ENCODE data around the gene CHDH.

The CHDH gene

DNA sequence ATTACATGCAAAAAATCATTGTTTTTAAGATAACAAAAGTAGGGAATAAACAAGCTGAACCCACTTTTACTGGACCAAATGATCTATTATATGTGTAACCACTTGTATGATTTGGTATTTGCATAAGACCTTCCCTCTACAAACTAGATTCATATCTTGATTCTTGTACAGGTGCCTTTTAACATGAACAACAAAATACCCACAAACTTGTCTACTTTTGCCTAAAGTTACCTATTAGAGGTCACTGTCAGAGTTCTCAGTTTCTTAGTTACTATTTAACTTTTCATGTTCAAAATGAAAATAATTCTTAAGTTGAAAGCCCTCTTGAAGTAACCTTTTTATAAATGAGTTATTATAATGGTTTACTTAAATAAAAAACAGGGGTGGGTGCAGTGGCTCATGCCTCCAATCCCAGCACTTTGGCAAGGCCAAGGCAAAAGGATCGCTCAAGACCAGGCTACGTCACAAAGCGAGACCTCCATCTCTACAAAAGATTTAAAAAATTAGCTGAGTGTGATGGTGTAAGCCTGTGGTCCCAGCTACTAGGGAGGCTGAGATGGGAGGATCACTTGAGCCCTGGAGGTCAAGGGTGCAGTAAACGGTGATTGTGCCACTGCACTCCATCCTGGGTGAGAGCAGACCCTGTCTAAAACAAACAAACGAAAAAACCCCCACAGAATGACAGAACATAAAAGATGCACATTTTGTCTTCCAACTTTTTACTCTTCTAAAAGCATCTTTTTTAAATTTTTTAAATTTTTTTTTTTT lies 19.7 kb upstream of the CHDH start:
- DNase-seq, result no peak
- TF ChIP-seq POLR2A (IDR thresholded peaks at IDR 0.05; ENCODE audit: low read length) (no peak), GATA1 (IDR thresholded peaks at IDR 0.05; ENCODE audit: low read depth, low read length) (no peak)

- no peak for DNase-seq
- TF ChIP-seq POLR2A (IDR thresholded peaks at IDR 0.05; ENCODE audit: low read length), result no peak
These were observed 16.9 kb upstream of the CHDH start for GRCh38 chr3:53863145-53863544.

DNA sequence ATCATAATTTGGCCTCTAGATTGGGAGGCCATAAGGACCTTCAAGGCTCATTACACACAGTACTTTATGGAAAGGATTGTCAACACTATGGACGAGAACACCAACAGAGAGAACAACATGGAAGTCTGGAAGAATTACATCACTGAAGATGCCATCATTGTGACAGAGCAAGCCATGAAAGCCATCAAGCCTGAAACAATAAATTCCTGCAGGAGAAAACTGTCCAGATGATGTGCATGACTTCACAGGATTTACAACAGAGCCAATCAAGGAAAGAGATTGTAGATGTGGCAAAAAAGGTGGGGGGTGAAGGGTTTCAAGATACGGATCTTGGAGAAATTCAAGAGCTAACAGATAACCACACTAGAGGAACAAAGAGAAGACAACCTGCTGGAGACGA lies 16.0 kb upstream of the CHDH start:
- TF ChIP-seq GATA1 (IDR thresholded peaks at IDR 0.05; ENCODE audit: low read depth, low read length) (no peak), POLR2A (IDR thresholded peaks at IDR 0.05; ENCODE audit: low read length) (no peak)
- no peak for DNase-seq

DNA sequence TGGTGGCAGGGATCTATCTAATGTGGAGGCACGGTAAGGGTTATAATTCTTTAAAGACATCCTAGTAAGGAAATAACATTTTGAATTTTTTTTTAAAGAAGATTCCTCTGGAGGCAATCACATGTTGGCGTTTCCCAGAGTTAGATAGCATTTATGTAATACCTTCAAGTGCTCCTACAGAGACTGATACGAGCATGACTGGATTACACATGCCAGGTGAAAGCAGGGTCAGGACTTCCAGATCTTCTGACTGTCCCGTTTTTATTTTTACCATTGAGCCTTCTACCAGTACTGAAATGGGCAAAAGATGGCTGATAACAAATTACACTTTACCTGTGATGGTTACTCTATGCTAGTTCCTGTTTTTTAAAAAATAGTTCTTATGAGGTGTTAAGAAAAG lies 14.0 kb upstream of the CHDH start:
- no peak for DNase-seq
- TF ChIP-seq GATA1 (IDR thresholded peaks at IDR 0.05; ENCODE audit: low read depth, low read length), result no peak
- no peak for TF ChIP-seq POLR2A (IDR thresholded peaks at IDR 0.05; ENCODE audit: low read length)

DNA sequence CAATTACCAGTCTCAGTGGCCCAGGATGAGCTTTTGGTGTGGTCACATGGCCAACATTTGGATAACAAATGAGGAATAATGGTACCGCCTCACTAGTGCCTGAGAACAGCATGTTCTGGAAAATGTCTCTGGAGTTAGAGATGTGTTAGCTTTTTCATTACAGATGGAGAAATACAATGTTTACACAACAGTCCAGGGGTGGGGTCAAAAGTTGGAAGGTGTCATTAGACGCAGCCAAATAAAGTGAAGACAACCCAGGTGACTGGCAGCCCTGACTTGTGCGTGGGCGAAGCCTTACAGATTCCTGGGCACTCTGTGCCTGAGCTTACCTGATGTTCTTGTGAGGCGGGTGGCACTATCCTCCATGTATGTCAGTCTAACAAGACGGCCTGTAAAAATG lies 13.0 kb upstream of the CHDH start:
- DNase-seq, result no peak
- TF ChIP-seq POLR2A (IDR thresholded peaks at IDR 0.05; ENCODE audit: low read length), result no peak
- TF ChIP-seq GATA1 (IDR thresholded peaks at IDR 0.05; ENCODE audit: low read depth, low read length), result no peak

GRCh38 chr3:53858096-53858741 lies 12.0 kb upstream of the CHDH start:
- TF ChIP-seq POLR2A (IDR thresholded peaks at IDR 0.05; ENCODE audit: low read length) (no peak), GATA1 (IDR thresholded peaks at IDR 0.05; ENCODE audit: low read depth, low read length) (no peak)

GRCh38 chr3:53856964-53857363 lies 10.7 kb upstream of the CHDH start:
- TF ChIP-seq GATA1 (IDR thresholded peaks at IDR 0.05; ENCODE audit: low read depth, low read length), result no peak
- no peak for TF ChIP-seq POLR2A (IDR thresholded peaks at IDR 0.05; ENCODE audit: low read length)
- no peak for DNase-seq

More at GRCh38 chr3:53858096-53858741, 12.0 kb upstream of the CHDH start:
- peak in 1 of 2 experiments; percentile 5 for DNase-seq

- DNase-seq, result peak in 1 of 2 experiments; percentile 12
- TF ChIP-seq GATA1 (IDR thresholded peaks at IDR 0.05; ENCODE audit: low read depth, low read length) (no peak), POLR2A (IDR thresholded peaks at IDR 0.05; ENCODE audit: low read length) (no peak)
These were observed 4.7 kb upstream of the CHDH start for GRCh38 chr3:53850895-53851294.

DNA sequence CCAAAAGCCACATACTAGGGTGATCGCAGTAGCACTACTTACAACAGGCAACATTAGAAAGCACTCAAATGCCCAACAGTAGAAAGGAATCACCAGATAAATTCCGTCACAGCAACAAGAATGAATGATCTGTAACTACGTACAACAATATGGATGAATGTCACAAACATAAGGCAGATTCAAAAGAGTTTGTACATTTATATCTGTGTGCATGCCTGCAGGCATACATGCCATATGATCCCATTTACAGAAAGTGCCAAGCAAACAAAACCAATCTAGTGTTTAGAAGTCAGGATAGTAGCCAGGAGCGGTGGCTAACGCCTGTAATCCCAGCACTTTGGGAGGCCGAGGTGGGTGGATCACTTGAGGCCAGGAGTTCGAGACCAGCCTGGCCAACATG lies 3.7 kb upstream of the CHDH start:
- TF ChIP-seq POLR2A (IDR thresholded peaks at IDR 0.05; ENCODE audit: low read length), result no peak
- no peak for TF ChIP-seq GATA1 (IDR thresholded peaks at IDR 0.05; ENCODE audit: low read depth, low read length)

GRCh38 chr3:53846851-53847155 lies 584 bp upstream of the CHDH start:
- DNase-seq, result no peak
- no peak for TF ChIP-seq POLR2A (IDR thresholded peaks at IDR 0.05; ENCODE audit: low read length)
- TF ChIP-seq GATA1 (IDR thresholded peaks at IDR 0.05; ENCODE audit: low read depth, low read length), result no peak

More for the DNA sequence above, 3.7 kb upstream of the CHDH start:
- DNase-seq, result no peak

DNA sequence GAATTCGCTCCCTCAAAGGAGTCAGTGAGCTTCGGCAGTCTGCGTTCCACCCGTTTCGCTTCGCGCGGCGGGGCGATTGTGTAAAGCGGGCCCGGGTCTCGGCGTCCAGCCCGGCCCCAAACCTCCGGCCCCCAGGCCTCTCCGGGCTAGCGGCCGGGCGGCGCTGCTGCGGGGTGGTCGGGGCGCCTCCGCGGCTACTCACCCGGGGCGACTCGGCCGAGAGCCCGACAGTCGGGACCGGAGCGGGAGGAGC lies 412 bp downstream of the CHDH start:
- no peak for TF ChIP-seq GATA1 (IDR thresholded peaks at IDR 0.05; ENCODE audit: low read depth, low read length)
- TF ChIP-seq POLR2A (IDR thresholded peaks at IDR 0.05; ENCODE audit: low read length), result no peak
- no peak for DNase-seq

DNA sequence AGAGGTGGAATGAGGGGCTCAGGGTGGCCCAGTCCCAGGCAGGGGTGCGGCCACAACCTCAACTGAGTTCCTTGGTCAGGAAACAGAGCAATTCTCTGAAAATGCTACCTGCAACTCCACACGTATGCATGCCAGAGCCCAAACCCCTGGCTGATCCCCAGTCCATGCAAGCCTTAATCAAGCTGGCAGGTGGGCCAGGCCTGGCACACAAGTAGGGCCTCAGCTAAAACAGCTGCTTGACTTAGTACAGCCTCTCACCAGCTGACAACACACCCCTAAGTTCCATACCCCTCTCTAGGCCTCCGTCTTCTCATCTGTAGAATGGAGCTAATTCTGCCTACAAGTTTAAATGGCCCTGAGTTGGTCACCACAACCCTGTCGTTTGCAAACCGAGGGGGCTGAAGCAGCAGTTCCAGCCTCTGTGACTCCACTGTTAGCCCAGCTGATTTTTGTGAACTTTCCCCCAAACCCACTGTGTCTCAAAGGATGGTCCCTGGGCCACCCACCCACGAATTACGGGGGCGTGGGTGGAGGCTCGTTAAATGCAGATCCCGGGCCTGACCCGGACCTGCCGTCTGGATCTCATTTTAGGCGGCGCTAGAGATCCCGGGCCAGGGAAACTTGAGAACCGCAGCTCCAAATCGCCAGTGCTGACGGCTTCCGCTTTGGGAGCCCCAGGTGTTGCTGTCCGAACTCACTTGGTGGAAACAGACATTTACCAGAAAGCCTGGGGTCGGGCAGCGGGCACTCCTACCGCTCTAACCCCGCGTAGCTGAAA lies 927 bp downstream of the CHDH start:
- no peak for TF ChIP-seq GATA1 (IDR thresholded peaks at IDR 0.05; ENCODE audit: low read depth, low read length)
- no peak for TF ChIP-seq POLR2A (IDR thresholded peaks at IDR 0.05; ENCODE audit: low read length)
- DNase-seq, result peak; percentile 11 to 27

GRCh38 chr3:53844262-53845102 lies 1.7 kb downstream of the CHDH start:
- TF ChIP-seq POLR2A (IDR thresholded peaks at IDR 0.05; ENCODE audit: low read length) (no peak), GATA1 (IDR thresholded peaks at IDR 0.05; ENCODE audit: low read depth, low read length) (no peak)
- no peak for DNase-seq
